GM18868 (cell line): Measurements from ENCODE around the gene PYROXD2.

Experiments used
- ATAC-seq: cut with Tn5 transposase; IDR thresholded peaks from one replicate; pipeline ENCODE4 v1.9.1; 2021; ENCODE audit warnings: mild to moderate bottlenecking, moderate library complexity; ENCODE audit not compliant: unreplicated experiment

PYROXD2 gene

GRCh38 chr10:98414932-98415730, at the start of gene PYROXD2:
PYROXD2 (minus strand) TSS chr10:98415182; CDS start chr10:98415135, 47 bp downstream.
- ATAC-seq: peak; percentile 74

DNA sequence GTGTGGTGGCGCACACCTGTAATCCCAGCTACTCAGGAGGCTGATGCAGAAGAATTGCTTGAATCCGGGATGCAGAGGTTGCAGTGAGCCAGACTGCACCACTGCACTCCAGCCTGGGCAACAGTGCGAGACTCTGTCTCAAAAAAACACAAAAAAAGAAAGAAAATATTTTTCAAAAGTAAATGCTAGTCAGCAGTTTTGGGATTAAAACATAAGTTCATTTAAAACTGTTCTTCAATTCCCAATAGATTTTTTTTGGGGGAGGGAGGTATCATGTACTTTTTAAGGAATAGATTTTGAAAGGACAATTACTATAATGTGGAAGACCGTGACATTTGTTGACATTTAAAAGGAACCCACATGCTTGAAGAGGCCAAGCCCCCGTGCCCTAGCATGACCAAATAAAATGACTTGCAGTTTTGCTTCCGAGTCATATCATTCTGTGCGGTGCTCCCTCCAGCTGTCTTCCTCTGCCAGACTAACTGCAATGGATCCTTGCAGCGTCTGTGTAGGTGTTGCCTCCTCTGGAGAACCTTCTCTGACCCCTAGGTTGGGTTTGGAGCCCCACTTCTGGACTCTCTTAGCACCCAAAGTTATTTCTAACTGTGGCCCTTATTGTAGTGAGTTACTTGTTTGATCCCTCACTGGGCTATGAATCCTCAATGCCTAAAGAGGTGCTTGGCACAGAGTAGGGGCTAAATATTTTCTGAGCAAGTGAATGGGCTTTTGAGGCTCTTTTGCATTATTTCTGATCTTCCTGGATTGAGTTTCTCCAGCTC, 49.2 kb upstream of the PYROXD2 start:
- ATAC-seq: no peak

DNA sequence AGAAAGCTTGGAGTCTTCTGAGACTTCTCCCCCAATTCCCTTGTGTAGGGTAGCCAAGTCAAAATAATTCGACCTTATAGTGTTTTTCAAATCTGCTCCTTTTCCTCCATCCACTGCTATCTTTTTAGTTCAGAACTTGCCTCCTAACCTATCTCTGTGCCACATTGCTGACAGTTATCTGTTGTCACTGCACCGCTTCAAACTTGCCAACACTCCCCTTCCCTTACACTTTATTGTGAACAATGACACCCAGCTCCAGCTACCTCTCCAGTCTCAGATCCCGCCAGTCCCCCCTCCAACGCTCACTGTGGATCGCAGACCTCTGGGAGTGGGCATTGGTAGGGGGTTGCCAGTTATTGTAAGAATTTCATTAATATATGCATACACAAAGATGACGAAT, 48.0 kb upstream of the PYROXD2 start:
- no peak for ATAC-seq

- ATAC-seq: no peak
Measured at GRCh38 chr10:98461500-98461842, 46.5 kb upstream of the PYROXD2 start.

DNA sequence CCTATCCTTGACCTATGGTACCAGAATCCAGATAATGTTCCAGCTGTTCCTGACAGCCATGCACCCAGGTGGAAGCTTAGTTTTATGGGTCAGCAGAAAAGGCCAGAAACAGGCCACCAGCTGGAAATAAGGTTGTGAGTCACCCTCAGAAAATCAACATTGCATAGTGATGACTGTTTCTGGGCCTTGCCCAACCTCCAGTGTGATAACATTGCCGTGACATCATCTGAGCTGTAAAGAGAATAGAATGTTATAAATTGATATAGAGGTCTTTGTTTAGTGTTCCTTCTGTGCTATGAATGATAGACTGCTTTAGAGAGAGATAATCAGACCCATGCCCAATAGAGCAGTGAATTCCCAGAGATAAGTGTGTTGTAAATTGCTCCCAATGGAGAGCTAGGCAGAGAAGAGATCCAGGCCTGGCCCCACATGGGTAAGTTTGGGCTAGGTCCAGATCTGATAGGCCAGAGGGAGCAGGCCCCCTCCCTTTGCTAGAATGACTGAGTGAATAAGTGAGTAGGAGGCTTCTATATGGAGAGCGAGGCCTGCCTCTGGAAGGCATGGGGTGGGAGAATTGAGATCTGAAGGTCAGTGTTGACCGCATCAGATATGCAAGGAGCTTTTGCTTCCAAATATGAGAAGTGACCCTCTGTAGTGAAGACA, 46.0 kb upstream of the PYROXD2 start:
- ATAC-seq: no peak

DNA sequence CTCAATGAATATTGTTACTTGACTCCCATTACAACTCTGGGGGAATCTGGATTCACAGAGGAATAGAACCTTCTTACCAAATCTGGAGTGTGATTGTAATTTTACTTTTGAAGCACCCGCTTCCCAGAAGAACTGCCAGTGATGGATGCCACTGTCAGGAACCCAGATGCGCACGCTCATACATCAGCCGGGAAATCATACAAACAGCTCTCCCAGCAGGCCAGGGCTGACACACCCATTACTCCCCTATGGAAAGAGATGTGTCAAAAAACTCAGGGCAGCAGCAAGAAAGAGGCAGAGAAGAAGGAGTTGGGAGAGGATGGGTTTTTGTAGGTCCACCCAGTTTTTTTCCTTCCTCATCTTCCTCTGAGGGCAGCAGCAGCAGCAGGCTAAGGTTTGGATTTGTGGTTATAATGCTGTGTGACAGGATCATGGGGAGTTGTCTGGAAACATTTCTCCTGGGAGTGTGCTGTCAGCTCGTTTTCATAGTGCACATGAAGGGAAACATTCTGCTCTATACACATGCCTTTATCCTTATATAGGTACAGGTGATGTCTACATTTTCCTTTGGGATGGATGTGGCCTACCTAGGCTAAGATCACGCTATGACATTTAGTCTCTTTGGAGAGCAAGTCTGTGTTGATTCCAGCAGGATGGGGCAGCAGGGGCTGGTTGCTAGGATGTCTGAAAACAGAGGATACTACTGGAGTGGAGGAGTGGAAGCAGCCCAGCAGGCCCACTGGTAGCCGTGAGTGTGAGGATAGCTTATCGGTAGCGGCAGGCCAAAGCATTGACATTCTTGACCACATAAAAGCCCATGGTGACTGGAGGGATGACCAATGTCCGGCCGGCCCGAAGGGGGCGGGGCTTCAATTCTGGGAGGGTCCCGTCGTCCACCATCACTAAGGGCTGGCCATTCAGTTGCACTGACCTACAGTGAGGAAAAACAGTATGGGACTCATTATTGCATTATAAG, 44.1 kb upstream of the PYROXD2 start:
- ATAC-seq: no peak

- ATAC-seq: no peak
Measured at GRCh38 chr10:98457721-98458120, 42.7 kb upstream of the PYROXD2 start.

GRCh38 chr10:98456686-98457482, 41.9 kb upstream of the PYROXD2 start:
- ATAC-seq: no peak

DNA sequence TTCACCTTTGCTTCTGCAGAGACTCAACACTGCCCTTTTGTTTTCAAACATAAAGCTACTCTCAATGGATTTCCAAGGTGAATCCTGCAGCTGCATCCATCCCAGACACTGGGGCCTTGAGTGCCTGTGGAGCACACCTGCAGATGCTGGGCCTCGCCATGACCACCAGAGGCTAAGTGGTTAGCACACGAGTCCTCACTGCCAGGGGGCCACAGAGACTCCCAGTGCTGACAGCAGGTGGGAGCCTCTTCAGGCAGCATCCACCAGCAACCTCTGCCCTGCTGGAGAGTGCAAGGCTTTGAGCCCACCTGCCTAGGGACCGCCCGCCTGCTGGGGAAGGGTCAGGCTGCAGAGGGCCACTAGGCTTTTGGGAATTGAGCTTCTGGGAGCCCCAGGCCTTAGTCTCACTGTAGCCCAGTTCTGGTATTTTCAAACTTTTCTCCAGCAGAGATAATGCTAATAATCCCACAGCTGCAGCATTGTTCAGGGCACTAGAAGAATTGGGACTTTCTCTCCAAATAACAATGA, 41.1 kb upstream of the PYROXD2 start:
- no peak for ATAC-seq

GRCh38 chr10:98453729-98454128, 38.7 kb upstream of the PYROXD2 start:
- no peak for ATAC-seq

DNA sequence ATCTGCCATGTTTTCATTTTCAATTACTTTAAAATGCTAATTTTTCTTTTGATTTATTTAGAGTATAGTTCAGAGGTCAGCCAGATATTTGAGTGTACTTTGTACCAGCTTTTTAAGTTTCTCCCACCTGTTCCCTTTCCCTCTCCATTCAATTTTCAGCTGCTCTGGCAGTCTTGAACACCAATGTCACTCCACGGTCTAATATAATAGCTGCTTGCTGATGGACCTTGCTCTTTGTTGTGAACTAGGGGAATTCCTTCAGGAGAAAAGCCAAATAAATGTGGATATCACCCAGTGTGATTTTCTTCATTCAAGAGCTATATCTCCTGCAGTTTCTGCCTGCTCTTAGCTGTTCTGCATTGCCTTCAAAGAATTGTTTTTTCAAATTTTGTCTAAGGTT, 35.6 kb upstream of the PYROXD2 start:
- ATAC-seq: no peak

- no peak for ATAC-seq
Measured at GRCh38 chr10:98449287-98449686, 34.3 kb upstream of the PYROXD2 start.

GRCh38 chr10:98446661-98447221, 31.8 kb upstream of the PYROXD2 start, which contains the start of gene HPS1:
HPS1 (minus strand) TSS chr10:98446935; CDS start chr10:98443240, 3,695 bp downstream.
- ATAC-seq: peak; percentile 88

- ATAC-seq: peak; percentile 30
Measured at GRCh38 chr10:98446151-98446660, 31.2 kb upstream of the PYROXD2 start.

DNA sequence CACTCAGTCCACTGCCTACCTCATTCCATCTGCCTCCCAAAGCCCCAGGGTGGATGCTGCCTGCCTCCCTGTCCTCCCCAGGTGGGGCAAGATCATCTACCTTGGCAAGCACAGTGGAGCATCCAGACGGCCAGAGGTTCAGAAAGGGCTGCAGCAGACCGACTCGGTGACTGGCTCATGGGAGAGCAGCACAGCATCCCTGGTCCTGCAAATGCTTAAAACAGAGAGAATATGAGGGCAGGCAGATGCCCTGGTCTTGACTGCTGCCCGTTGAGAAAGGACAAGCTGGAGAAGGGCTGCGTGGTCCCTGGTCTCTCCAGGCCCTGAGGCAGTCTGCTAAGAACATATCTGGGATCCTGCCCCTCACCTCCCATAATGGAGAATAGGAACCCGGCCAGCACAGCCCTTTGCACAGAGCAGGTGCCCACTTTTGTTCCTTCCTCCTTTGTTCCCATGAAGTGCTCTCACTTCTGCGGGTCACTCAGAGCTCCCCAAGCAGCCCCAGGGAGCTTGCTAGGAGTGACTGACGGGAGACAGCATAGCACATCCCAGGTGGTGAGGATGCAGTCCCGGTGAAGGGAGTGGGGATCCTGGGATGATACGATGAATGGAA, 30.3 kb upstream of the PYROXD2 start:
- no peak for ATAC-seq

DNA sequence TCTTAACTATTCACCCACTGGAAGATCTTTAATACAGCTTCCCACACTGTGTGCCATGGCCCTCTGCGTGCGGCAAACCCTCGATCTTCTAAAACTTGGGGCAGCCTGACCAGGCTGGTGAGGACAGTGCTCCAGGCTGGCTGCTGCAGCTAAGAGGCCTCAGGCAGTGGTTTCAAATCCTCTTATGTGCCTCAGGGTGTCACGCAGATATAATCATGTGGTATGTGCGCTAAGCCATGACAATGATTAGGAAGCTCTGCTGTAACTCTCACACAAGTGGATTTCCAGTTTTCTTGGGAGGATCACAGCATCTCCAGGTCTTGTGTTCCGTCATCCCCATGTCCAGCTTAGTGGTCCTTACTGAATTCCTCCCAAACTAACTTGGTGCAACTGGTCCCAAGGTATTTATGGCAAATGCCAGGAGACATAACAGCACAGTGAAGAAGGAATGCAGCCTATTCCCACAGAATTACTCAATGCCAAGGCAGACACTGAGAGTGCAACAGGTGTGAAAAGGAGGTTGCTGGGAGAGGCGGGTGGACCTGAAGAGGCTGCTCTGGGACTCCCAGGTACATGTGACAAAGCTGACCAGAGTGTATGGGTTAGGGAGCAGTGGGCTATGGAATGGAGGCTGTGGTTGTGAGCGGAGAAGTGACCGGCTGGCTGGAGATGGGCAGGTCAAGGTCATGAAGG, 29.5 kb upstream of the PYROXD2 start:
- ATAC-seq: peak; percentile 48

GRCh38 chr10:98438715-98439114, 23.7 kb upstream of the PYROXD2 start:
- no peak for ATAC-seq

GRCh38 chr10:98436704-98437103, 21.7 kb upstream of the PYROXD2 start:
- no peak for ATAC-seq
